Fibroblast of the conjunctiva (primary cell): ENCODE results near the gene TUBA4B.
A peak's percentile ranks its signal among the peaks of the same experiment; 100 is the strongest.
"Not testable (repeated sequence)": the region's sequence is repeated elsewhere in the genome, so short reads cannot be mapped to it uniquely, and the experiment has no call there.

Experiments
- DNase-seq: peaks from one replicate; pipeline ENCODE4 v3.0.0-alpha.2; 2010; ENCODE audit warnings: low read depth

Gene TUBA4B

GRCh38 chr2:219248845-219249202 lies 4.2 kb upstream of the TUBA4B start:
- no peak for DNase-seq

GRCh38 chr2:219249203-219249980 lies 3.7 kb upstream of the TUBA4B start:
- DNase-seq, result peak; percentile 82

GRCh38 chr2:219250049-219250781 lies 2.8 kb upstream of the TUBA4B start:
- DNase-seq, result no peak

DNA sequence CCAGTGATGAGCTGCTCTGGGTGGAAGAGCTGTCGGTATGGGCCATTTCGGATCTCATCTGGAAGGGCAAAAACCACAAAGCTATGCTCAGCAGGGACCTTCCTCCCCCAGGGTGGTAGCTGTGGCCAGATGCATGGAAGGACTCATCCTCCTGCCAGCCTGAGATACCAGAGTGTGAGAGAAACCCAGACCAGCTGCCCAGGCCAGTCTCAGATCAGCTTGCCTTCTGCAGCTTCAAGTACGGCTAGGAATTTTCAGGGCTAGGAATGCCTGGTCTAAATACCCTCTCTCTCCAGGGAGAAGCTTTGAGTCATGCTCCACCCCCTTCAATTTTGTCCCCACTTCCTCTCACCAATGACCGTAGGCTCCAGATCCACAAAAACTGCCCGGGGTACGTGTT lies 1.4 kb upstream of the TUBA4B start:
- DNase-seq, result no peak

DNA sequence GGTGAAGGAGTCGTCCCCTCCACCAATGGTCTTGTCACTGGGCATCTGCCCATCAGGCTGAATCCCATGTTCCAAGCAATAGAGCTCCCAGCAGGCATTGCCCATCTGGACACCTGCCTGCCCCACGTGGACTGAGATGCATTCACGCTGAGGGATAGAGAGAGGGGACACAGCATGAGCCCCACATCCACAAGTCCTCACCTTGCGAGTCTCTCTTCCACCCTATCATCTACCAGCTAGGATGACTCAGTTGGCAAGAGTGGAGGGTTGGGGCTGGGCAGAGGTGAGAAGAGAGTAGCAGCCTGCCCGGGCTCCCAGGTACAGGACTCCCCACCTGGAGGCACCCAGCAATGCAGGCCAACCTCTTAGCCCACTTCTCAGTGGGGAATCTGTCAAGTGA lies 959 bp upstream of the TUBA4B start:
- DNase-seq, result no peak

DNA sequence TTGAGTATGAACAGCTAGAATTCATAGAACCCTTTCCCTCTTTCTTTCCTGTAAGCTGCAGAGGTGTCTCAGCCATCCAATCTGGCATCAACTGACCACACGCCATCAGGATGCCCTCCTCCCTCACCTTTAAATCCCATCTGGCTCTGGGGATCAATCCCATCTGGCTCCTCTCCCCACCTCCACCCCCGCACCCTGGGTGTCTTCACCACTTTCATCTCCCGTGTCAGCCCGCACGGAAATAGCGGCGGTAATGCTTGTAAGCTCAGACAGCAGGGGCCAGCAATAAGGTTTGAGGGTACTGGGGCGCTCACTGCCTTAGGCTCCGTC lies 508 bp upstream of the TUBA4B start:
- DNase-seq, result no peak

DNA sequence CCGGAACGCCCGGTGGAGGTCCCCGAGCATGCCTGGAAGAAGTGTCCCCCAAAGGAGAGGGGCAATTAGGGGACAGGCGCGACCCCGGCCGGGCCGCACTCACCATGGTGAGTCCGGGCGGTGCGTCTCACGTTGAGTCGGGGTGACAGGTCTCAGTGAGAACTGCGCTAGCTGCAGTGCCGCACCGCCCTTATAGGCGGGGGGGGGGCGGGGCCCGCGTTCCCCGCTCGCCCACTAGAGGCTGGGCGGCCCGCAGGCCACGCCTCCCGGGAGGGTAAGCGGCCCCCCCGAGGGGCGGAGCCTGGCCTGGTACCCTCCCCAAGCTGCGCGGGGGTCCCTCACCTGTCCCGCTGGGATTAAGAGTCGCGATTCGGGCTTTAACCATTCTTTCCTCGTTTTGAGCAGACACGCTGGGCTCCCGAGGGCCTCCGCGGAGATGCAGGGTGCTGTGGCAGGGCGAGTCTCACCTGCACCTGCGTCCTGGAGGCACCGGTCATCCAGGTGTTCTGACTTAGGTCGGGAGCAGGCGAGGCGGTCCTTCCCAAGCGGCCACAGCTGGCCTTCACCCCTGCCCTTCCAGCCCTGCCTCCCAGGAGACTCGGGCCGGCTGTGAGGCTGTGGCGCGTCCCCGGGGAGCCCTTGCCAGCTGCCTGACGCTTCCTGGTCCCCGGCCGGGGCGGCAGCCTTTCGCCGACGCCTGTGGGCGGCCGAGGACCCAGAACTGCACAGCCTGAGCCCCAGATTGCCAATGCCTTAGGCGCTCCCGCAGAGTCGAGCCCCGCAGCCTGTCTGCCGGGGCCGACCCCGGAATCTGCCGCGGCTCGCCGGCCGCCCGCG lies 928 bp downstream of the TUBA4B start, which contains the start of gene TUBA4A:
TSS of gene TUBA4A (minus strand) at position 166 of the 837 bp plus-strand sequence. CDS start at position 106, 60 bp downstream.
- no peak for DNase-seq

DNA sequence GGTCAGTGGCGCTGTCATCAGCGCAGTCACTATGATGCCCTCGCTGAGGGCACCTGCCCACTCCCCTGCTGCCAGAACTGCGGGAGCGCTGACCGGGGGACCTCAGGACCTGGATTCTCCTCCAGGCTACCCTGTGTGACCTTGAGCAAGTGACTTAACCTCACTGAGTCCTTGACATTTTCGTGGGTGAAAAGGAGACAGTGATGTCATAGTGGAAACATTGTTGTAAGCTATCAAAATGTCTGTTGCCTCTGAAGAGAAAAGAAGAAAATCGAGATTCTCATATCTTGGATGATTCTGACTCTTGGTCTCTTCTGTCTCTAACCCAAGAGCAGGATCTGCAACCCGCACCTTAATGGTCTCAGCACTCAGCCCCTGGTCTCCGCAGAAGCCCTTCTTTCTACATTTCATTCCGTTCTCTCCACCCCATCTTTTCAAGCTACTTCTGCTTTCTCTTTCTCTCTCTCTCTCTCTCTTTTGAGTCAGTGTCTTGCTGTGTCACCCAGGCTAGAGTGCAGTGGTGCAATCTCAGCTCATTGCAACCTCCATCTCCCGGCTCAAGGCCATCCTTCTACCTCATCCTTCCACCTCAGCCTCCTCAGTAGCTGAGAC lies 1.7 kb downstream of the TUBA4B start:
- DNase-seq, result no peak

DNA sequence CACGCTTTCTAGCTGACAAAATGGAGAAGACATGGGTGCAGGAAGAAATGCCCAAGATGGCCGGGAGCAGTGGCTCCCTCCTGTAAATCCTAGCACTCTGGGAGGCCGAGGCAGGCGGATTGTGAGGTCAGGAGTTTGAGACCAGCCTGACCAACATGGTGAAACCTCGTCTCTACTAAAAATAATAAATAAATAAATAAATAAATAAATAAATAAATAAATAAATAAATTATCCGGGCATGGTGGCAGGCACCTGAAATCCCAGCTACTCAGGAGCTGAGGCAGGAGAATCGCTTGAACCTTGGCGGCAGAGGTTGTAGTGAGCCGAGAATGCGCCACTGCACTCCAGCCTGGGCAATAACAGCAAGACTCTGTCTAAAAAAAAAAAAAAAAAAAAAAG lies 5.9 kb downstream of the TUBA4B start:
- not testable (repeated sequence) for DNase-seq

DNA sequence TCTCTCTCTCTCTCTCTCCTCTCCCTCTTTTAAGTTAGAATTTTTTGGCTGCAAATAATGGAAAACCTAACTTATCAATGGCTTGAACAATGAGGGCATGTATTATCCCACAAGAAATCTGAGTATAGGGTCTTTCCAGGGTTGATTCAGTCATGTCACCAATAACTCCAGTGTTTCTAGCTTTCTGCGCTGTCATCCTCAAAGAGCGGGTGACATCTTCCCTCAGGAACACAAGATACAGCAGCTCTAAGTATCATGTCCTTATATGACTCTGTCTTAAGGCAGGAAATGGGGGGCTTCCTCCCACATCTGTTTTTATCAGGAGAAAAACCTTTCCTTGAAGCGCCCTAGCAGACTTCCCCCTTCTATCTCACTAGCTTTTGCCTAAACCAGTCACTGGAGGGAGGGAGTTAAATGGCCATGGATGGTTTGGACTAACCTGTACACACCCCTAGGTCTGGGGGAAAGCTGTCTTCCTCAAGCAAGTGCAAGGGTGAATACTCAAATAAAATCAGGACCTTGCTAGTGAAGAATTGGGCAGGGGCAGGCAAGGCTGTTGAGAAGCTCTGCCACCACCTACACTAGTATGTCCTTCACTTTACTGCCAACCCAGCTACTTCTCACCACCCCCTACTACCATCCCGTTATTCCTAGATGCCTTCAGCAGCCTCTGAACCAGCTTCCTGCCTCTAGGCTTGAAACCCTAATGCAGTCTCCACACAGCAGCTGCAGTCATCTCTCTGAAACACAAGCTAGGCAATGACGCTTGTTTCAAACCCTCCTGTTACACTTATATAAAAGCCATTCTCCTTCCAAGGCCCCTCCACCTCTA lies 8.2 kb downstream of the TUBA4B start:
- no peak for DNase-seq

DNA sequence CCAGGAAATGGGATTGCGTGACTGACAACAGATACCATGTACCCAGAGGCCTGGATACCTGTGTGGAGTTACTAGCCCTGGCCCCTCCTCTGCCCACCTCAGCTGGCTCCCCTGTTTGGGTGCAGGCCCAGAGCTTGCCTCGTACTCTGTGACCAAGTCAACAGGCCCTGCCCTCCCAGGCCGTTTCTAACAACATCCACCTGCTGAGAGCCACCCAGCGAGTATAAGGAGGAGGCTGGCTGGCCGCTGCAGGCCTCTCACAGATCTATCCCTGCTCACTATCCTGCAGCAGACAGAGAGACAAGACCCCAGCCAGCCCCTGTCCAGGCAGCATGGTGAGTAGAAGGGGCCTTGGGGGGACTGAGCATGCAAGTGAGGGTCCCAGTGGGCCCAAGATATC lies 13.2 kb downstream of the TUBA4B start:
- no peak for DNase-seq

DNA sequence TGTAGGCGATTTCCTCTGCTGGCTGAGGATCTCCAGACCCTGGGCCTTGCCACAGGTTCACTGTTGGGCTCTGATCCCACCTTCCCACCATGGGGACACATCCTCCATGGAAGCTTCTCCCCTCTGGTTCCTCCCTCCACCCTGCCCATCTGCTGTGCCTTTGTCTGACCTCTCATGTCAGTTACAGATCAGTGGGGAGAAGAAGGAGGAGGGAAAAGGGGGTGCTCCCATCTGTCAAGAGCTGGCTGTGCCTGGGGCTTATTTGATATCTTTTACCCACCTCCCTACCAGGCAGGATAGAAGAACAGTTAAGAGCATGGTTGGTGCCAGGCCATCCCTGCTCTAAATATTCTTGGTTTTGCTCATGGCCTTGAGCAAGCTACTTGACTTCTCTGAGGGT lies 13.8 kb downstream of the TUBA4B start:
- DNase-seq, result no peak

DNA sequence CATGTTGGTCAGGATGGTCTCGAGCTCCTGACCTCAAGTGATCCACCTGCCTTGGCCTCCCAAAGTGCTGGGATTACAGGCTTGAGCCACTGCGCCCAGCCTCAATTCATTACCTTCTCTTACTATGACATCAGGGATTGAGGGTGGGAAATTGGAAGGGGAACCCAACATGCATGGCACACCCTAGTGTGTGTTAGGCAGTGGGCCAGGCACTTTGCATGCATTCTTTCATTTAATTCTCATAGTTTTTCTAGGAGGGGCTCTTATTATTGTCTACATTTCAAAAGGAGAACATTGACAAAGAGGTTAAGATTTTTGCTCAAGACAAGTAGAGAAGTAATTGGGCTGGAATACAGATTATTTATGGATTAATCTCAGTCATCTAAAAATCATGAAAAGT lies 15.3 kb downstream of the TUBA4B start:
- DNase-seq, result no peak

DNA sequence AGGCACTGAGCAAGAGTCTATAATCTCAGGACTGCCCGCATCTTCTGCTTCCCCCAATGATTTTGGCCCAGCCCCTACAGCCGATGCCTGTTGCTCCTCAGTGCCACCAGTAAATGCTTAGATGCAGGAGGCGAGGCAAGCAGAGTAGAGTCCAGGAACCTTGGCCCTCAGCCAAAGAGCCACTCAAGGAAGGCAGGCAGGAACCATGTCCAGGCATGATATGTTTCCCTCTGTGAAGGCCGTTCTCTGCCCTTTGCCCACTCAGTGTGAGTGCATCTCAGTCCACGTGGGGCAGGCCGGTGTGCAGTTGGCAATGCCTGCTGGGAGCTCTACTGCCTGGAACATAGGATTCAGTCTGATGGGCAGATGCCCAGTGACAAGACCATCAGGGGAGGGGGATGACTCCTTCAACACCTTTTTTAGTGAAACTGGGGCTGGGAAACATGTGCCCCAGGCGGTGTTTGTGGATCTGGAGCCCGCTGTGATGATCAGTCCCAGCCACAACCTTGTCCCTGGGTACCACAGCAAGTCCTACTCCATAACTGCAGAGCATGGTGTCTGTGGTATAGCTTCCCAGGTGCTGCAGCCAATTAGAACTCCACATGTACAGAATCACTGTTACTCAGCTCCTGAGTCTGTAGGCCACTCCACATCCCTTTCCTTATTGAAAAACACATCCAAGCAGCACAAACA lies 16.5 kb downstream of the TUBA4B start:
- no peak for DNase-seq

DNA sequence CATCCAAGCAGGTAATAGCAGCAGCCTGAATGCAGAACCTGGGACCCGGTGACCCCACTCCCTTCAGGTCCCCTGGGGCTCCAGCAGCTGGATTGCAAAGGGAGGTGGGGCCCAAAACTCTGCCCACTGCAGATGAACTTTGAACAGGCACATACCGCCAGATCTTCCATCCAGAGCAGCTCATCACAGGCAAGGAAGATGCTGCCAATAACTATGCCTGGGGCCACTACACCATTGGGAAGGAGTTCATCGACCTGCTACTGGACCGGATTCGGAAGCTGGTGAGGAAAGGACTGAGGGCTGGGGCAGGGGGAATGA lies 17.0 kb downstream of the TUBA4B start:
- no peak for DNase-seq

DNA sequence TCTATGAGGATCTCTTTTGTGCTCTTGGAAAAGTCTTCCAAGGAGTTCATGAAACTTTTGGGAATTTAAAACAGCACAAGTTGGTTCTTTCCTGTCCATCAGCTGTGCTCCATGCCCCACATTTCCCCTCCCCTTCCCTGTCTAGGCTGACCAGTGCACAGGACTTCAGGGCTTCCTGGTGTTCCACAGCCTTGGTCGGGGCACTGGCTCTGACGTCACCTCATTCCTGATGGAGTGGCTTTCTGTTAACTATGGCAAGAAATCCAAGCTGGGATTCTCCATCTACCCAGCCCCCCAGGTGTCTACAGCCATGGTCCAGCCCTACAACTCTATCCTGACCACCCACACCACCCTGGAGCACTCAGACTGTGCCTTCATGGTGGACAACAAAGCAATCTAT lies 18.0 kb downstream of the TUBA4B start:
- no peak for DNase-seq

DNA sequence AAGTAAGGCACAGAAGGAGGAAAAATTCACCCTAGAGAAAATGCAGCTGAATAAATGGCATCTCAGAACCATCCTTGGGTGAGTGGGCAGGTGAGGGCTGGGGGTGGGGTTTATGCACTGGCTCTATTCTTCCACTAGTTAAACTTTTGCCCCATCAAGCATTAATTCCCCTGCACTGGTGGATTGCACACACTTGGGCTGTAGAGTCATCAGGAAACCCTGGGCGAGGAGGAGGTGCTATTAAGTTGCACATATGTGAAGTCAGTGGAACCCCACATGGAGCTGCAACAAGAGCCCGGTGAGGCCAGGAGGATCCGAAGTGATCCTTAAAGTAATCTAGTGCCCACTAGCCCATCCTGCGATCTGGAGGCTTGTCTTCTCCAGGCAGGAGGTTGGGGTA lies 19.3 kb downstream of the TUBA4B start:
- DNase-seq, result no peak

GRCh38 chr2:219272995-219273394 lies 20.0 kb downstream of the TUBA4B start:
- no peak for DNase-seq

DNA sequence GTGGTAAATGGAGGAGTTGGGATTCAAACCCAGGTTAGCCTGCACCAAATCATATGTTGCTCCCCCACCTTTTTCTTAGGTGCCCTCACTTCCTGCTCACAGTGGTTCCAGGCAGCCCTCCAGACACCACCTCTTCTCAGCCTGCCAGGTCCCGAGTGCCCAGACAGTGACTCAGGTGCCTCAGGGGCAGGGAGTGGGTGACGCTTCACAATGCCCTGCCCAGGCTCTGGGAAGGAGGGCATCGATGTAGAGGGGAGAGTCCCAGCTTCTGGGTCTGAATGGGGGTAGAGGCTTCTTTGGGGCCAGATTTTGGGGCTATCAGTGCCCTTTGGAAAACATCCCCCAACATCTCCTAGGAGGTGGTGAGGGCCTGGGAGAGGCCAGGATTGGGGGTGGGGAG lies 20.9 kb downstream of the TUBA4B start:
- no peak for DNase-seq

- DNase-seq, result peak; percentile 14
Observed at GRCh38 chr2:219274361-219274921, 21.4 kb downstream of the TUBA4B start.
